PC-3 (cell line): Measurements from ENCODE around the gene COMMD2. TPM values are rescaled to one million over a fixed set of nuclear protein-coding genes. Genes with fewer than 3 reads are reported as not detected.

Experiments used
- ATAC-seq: fragments of 200-7000 bp; cut with Tn5 transposase; 2 replicates; pipeline ENCODE4 v1.9.1; 2020; ENCODE audit warnings: mild to moderate bottlenecking, moderate library complexity
- BruUV-seq: library from RNA; stranded (reverse); fragments of 400-500 nt; replicated peaks from 2 replicates; lab custom pipeline; 2021; lab: Mats Ljungman, UMichigan
- CTCF ChIA-PET: fragments of 300-600 bp; sonication (Branson Sonifier 250); formaldehyde crosslinking; loops from one replicate; lab custom pipeline; 2022; ENCODE audit warnings: antibody characterized with exemption; lab: Charles Lee
- POLR2A ChIA-PET: fragments of 300-600 bp; sonication (Branson Sonifier 250); formaldehyde crosslinking; loops from one replicate; lab custom pipeline; 2022; ENCODE audit warnings: antibody characterized with exemption; ENCODE audit not compliant: unreplicated experiment; lab: Charles Lee
- DNase-seq: peaks from one replicate; pipeline ENCODE4 v3.0.0-alpha.2; 2015
- H2AFZ ChIP-seq: fragments of 300-600 bp; sonication (generic); 2 replicates; pipeline ENCODE4 v1.6.0; 2016; ENCODE audit warnings: antibody characterized with exemption, low read length
- H3F3A ChIP-seq: fragments of 300-600 bp; sonication (generic); one replicate; pipeline ENCODE4 v1.6.0; 2017; ENCODE audit warnings: antibody characterized with exemption, low read length, control low read depth, mild to moderate bottlenecking; ENCODE audit not compliant: unreplicated experiment
- H3K27ac ChIP-seq: fragments of 300-600 bp; sonication (generic); 2 replicates; pipeline ENCODE4 v1.5.1; 2016; ENCODE audit warnings: mild to moderate bottlenecking, low read length
- H3K27me3 ChIP-seq: fragments of 300-600 bp; sonication (generic); 2 replicates; pipeline ENCODE4 v1.6.1; 2016; ENCODE audit warnings: low read length, mixed read lengths
- H3K36me3 ChIP-seq: fragments of 300-600 bp; sonication (generic); 2 replicates; pipeline ENCODE4 v1.6.1; 2016; ENCODE audit warnings: low read depth, mixed run types, low read length, mixed read lengths
- H3K4me1 ChIP-seq: fragments of 300-600 bp; sonication (generic); 2 replicates; pipeline ENCODE4 v1.5.1; 2016; ENCODE audit warnings: low read length; ENCODE audit not compliant: insufficient read depth
- H3K4me2 ChIP-seq: fragments of 300-600 bp; sonication (generic); 2 replicates; pipeline ENCODE4 v1.6.0; 2016; ENCODE audit warnings: low read length
- H3K4me3 ChIP-seq: fragments of 300-600 bp; sonication (generic); 2 replicates; pipeline ENCODE4 v1.5.1; 2016; ENCODE audit warnings: mild to moderate bottlenecking, low read length, mixed read lengths
- H3K79me2 ChIP-seq: fragments of 300-600 bp; sonication (generic); 2 replicates; pipeline ENCODE4 v1.6.1; 2017; ENCODE audit warnings: low read length, mixed read lengths
- H3K9ac ChIP-seq: fragments of 300-600 bp; sonication (generic); 2 replicates; pipeline ENCODE4 v1.6.0; 2016; ENCODE audit warnings: mild to moderate bottlenecking, low read length
- H3K9me2 ChIP-seq: fragments of 300-600 bp; sonication (generic); replicated peaks from 2 replicates; pipeline ENCODE4 v1.6.1; 2016; ENCODE audit warnings: mixed run types, low read length, mixed read lengths
- H3K9me3 ChIP-seq: fragments of 300-600 bp; sonication (generic); 2 replicates; pipeline ENCODE4 v1.6.1; 2016; ENCODE audit warnings: low read length, mixed read lengths
- H4K20me1 ChIP-seq: fragments of 300-600 bp; sonication (generic); 2 replicates; pipeline ENCODE4 v1.6.1; 2016; ENCODE audit warnings: low read length, mixed read lengths
- CTCF ChIP-seq: fragments of 300-600 bp; sonication (generic); conservative IDR thresholded peaks from 2 replicates; pipeline ENCODE4 v1.5.1; 2017; ENCODE audit warnings: antibody characterized with exemption, low read depth, mild to moderate bottlenecking, low read length
- EZH2 ChIP-seq: fragments of 300-600 bp; sonication (generic); IDR thresholded peaks from one replicate; pipeline ENCODE4 v1.6.1; 2017; ENCODE audit warnings: antibody characterized with exemption, mild to moderate bottlenecking, low read length; ENCODE audit not compliant: unreplicated experiment
- EZH2phosphoT487 ChIP-seq: fragments of 300-600 bp; sonication (generic); IDR thresholded peaks from 2 replicates; pipeline ENCODE4 v1.6.1; 2018; ENCODE audit warnings: mild to moderate bottlenecking, antibody characterized with exemption, low read length, borderline replicate concordance
- intact Hi-C: fragments of 100-400 bp; cut with micrococcal nuclease; formaldehyde crosslinking; loops from 2 replicates; pipeline ENCODE4 v1.9.0; 2023
- total RNA-seq: library from RNA; depleted of rRNA; stranded (reverse); fragments of >200 nt; gene quantifications from 2 replicates; pipeline ENCODE4 v1.2.3, GENCODE V29; 2014

COMMD2 gene
- total RNA-seq, 1 experiment from 2014 or later, result 24.8 TPM

GRCh38 chr3:149801195-149801594 lies 48.9 kb upstream of the COMMD2 start:
- no peak overlapping the region for H3K27ac ChIP-seq
- BruUV-seq, result no TSS peak

GRCh38 chr3:149800693-149801092 lies 48.4 kb upstream of the COMMD2 start:
- H3K9me2 ChIP-seq, result no peaks in the 10 kb centered on the region
- H3K36me3 ChIP-seq, result no peaks in the 10 kb centered on the region
- no TSS peak for BruUV-seq
- intact Hi-C loops, result no loop called here
- H3K4me2 ChIP-seq, result no peak overlapping the region
- H3K79me2 ChIP-seq, result no peaks in the 10 kb centered on the region
- H3K4me1 ChIP-seq, result no peaks in the 10 kb centered on the region
- no peaks in the 10 kb centered on the region for H3K27me3 ChIP-seq
- DNase-seq, result no peak
- ChIA-PET CTCF (interaction anchor here (0.6 kb wide), 1 partner anchor 430 kb away, joined by 3 read pairs; no protein-coding TSS in a partner anchor), POLR2A (no interaction called here)
- H3K9ac ChIP-seq, result no peak overlapping the region
- no peaks in the 10 kb centered on the region for H3F3A ChIP-seq
- no peaks in the 10 kb centered on the region for H3K9me3 ChIP-seq
- ATAC-seq, result no peak
- no peak overlapping the region for H3K27ac ChIP-seq
- no peaks in the 10 kb centered on the region for H4K20me1 ChIP-seq
- H3K4me3 ChIP-seq, result no peak overlapping the region
- no peak overlapping the region for H2AFZ ChIP-seq
- TF ChIP-seq CTCF (no peak), EZH2phosphoT487 (no peak), EZH2 (no peak)

More at GRCh38 chr3:149801195-149801594, 48.9 kb upstream of the COMMD2 start:
- no peak overlapping the region for H2AFZ ChIP-seq
- no peak overlapping the region for H3K4me3 ChIP-seq
- no peak for TF ChIP-seq EZH2
- TF ChIP-seq CTCF, result no peak
- TF ChIP-seq EZH2phosphoT487, result no peak
- H3K9me3 ChIP-seq, result no peaks in the 10 kb centered on the region
- intact Hi-C loops, result no loop called here
- no peaks in the 10 kb centered on the region for H4K20me1 ChIP-seq
- H3K4me2 ChIP-seq, result no peak overlapping the region
- H3K4me1 ChIP-seq, result no peaks in the 10 kb centered on the region
- DNase-seq, result no peak
- no peaks in the 10 kb centered on the region for H3K79me2 ChIP-seq
- POLR2A ChIA-PET, result no interaction called here
- CTCF ChIA-PET, result no interaction called here
- ATAC-seq, result no peak
- no peaks in the 10 kb centered on the region for H3K9me2 ChIP-seq
- H3F3A ChIP-seq, result no peaks in the 10 kb centered on the region
- H3K27me3 ChIP-seq, result no peaks in the 10 kb centered on the region
- H3K36me3 ChIP-seq, result no peaks in the 10 kb centered on the region
- H3K9ac ChIP-seq, result no peak overlapping the region

GRCh38 chr3:149796026-149796425 lies 43.7 kb upstream of the COMMD2 start:
- Histone ChIP-seq H4K20me1 (no peaks in the 10 kb centered on the region), H3K27me3 (no peaks in the 10 kb centered on the region), H3K9ac (no peak overlapping the region), H3K9me2 (no peaks in the 10 kb centered on the region), H3K4me2 (no peak overlapping the region), H3K79me2 (no peaks in the 10 kb centered on the region), H3K36me3 (no peaks in the 10 kb centered on the region), H3K27ac (no peak overlapping the region), H3F3A (no peaks in the 10 kb centered on the region), H3K9me3 (no peaks in the 10 kb centered on the region), H2AFZ (no peak overlapping the region), H3K4me1 (no peaks in the 10 kb centered on the region), H3K4me3 (no peak overlapping the region)
- ChIA-PET CTCF (no interaction called here), POLR2A (no interaction called here)
- BruUV-seq, result no TSS peak
- ATAC-seq (no peak), DNase-seq (no peak)
- TF ChIP-seq CTCF (no peak), EZH2phosphoT487 (no peak), EZH2 (no peak)
- intact Hi-C loops, result no loop called here
